GM15510 (cell line): Measurements from ENCODE around the gene GCNT1.

Source experiments
- POLR2A ChIP-seq: IDR thresholded peaks from 3 replicates; pipeline ENCODE4 v1.6.1; 2011; ENCODE audit warnings: borderline replicate concordance; ENCODE audit not compliant: insufficient read length; ENCODE audit errors: extremely low read depth

Gene GCNT1

DNA sequence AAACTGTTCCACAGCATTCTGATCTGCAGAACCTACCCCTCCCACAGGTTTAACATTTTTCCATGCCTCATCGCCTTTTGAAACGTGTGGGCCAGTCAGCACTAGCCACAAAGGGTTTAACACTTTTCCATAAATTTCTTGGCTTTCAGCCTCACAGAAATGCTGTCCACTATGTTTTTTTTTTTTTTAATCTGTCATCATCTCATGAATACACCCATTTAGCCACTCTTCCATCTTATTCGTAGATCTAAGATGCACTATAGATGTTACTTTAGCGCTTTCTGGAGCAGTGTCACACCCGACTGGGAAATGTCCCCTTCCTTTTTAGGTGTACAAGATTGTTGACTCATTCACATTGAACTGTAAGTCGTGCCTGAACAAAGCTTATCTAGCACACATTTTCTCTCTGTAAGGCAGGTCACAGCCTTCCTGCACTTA lies 62.3 kb downstream of the GCNT1 start:
- TF ChIP-seq POLR2A: no peak

DNA sequence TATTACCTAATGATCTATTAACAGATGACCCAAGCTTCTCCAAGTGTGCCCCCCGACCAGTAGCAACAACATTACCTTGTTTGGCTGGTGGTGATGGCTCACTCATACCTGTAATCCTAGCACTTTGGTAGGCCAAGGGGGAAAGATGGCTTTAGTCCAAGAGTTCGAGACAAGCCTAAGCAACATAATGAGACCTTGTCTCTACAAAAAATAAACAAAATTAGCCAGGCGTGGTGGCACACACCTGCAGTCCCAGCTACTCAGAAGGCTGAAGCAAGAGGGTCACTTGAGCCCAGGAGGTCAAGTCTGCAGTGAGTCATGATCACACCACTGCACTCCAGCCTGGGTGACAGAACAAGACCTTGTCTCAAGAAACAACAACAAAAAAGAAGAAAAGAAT lies 62.9 kb downstream of the GCNT1 start:
- TF ChIP-seq POLR2A: no peak

DNA sequence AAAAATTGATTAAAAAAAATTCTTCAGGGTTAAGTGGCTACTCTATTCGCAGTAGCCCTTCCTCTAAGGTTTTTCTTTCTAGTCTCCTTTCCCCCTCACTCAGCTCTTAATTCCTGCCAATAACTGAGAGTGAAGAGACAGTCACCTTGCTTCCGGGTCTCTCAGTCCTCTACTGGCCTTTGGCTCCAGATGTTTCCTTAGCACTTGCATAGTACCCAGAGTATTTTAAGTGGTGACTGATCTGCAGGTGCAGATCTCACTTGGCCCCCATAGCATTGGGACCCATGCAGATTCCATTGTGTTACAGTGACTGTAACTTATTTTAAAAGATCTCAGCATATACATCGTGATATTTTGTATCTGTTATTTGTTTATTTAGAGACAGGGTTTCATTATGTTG lies 66.2 kb downstream of the GCNT1 start:
- TF ChIP-seq POLR2A: no peak

- no peak for TF ChIP-seq POLR2A
Measured at GRCh38 chr9:76526026-76526425, 67.0 kb downstream of the GCNT1 start.

- TF ChIP-seq POLR2A: no peak
Measured at GRCh38 chr9:76528056-76528455, 69.1 kb downstream of the GCNT1 start.

- no peak for TF ChIP-seq POLR2A
Measured at GRCh38 chr9:76528642-76529190, 69.7 kb downstream of the GCNT1 start.

DNA sequence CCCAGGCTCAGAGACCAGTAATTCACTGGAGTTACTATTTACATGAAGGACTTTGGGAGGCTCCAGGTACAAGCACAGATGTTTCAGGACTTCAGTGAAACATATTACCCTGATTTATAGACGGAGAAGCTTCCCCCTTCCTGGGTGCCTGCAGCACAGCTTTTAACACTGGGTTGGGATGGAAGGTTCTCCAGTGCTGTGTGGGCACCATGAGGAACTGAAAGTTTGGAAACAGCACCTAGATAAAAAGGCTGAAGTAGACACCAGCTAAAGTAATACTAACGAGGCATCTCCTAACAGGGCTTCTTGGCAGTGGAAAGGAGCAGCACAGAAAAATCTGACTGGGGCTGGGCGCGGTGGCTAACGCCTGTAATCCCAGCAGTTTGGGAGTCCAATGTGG lies 70.7 kb downstream of the GCNT1 start:
- no peak for TF ChIP-seq POLR2A

GRCh38 chr9:76530458-76531110 lies 71.6 kb downstream of the GCNT1 start:
- no peak for TF ChIP-seq POLR2A

DNA sequence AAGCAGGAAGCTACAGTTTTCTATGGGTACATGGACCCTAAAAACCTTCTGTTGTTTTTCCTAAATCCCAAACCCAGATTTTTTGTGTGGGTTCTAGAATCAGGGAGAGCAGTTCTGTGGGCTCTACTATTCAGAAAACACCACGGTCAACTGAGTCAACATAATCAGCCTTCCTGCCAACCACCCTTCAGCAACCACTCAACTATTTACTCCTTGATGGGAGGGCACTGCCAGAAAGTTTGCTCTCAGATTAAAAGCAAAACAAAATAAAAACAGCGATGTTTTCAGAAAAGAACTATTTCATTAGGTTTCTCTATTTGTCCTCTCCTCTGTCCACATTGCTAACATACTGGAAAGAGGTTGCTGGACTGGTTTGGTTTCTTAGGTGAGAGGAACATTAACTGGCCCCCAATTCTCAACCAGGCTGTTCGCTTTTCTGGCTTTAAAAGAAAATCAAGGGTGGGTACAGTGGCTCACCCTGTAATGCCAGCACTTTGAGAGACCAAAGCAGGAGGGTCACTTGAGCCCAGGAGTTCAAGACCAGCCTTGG lies 72.3 kb downstream of the GCNT1 start:
- no peak for TF ChIP-seq POLR2A

DNA sequence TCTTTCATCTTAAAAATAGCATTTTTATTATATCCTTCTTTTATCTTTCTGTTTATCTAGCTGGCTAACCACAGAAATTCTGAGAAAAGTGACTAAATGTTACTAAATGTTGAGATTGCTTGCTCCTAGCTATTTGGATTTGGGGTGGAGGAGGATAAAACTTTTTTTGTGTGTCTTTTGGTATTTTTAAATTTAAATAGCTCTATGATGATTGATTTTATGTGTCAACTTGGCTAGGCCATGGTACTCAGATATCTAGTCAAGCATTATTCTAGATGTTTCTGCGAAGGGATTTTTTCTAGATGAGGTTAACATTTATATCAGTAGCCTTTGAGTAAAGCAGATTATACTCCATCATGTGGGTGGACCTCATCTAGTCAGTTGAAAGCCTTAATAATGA lies 75.0 kb downstream of the GCNT1 start:
- TF ChIP-seq POLR2A: no peak

DNA sequence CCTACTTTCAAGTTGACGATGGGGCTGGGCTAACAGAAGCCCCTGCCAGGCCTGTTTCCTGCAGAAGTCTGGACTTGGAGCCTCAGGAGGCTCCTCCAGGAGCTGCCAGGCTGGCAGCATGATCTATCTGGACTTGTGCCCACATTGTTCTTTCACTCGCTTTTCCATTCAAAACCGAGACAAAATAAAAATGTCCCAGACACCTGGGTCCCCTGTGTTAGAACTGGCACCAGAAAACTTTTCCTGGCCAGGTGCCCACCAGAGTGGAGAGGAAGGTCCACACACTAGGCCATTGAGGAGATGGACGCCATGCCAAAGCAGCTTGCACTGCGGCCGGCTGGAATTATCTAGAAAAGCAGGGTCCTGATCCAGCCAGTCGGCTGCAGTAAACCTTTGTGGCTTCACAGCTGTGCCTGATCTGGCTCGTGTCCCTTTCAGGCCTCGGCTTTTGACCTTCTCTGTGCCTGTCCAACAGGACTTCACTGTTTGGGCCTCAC lies 78.2 kb downstream of the GCNT1 start:
- TF ChIP-seq POLR2A: no peak

DNA sequence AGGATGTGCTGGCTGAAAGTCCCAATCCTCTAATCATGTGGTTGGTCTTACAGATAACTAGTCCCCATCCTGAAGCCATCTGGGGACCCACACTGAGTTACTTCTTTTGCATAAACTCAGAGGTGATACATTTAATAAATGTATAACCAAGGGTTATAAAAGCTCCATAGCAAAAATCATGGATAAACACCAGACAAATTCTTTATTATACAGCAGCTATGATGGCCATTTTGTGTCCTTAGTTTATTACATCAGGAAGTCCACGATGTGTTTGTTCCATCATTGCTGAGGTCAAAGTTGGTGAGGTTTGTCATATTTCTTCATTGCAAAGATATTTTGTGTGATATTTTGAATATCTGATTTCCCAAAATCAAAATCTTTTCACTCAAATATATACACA lies 80.2 kb downstream of the GCNT1 start:
- no peak for TF ChIP-seq POLR2A

GRCh38 chr9:76542360-76542759 lies 83.4 kb downstream of the GCNT1 start:
- no peak for TF ChIP-seq POLR2A

DNA sequence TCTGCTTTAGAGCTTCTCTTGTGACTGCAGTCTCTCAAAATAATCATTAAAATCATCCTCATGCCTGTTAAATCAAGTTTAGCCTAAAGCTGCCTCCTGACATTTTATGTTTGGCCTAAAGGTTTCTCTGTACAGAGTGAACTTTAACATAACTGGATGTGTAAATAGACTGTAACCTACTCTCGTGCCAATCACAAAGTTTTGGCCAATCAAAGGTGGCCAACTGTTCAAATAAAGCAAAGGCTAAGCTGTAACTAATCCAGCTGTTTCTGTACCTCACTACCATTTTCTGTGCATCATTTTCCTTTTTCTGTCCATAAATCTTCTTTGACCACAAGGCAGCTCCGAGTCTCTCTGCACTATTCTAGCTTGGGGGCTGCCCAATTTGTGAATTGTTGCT lies 86.2 kb downstream of the GCNT1 start:
- TF ChIP-seq POLR2A: no peak

- no peak for TF ChIP-seq POLR2A
Measured at GRCh38 chr9:76552181-76552580, 93.2 kb downstream of the GCNT1 start.
